ENCODE data around the gene RSBN1L.
"Not testable (repeated sequence)": the region's sequence is repeated elsewhere in the genome, so short reads cannot be mapped to it uniquely, and the experiment has no call there.

RSBN1L gene

GRCh38 chr7:77710861-77711260 is 14.6 kb downstream of the RSBN1L start:
- TF ChIP-seq POLR2A (IDR thresholded peaks at IDR 0.05; ENCODE audit: low read depth, low read length) (no peak), POLR2AphosphoS5 (IDR thresholded peaks at IDR 0.05; ENCODE audit: low read depth, low read length) (no peak)
- DNase-seq (ENCODE audit: insufficient read length) (no peak), FAIRE-seq (no peak)

GRCh38 chr7:77714195-77714594 is 17.9 kb downstream of the RSBN1L start:
- FAIRE-seq (no peak), DNase-seq (ENCODE audit: insufficient read length) (no peak)
- no peak for TF ChIP-seq POLR2A (IDR thresholded peaks at IDR 0.05; ENCODE audit: low read depth, low read length)
- TF ChIP-seq TAF1 (IDR thresholded peaks at IDR 0.05; ENCODE audit: borderline replicate concordance, low read depth, low read length), result no peak
- TF ChIP-seq POLR2AphosphoS5 (IDR thresholded peaks at IDR 0.05; ENCODE audit: low read depth, low read length), result no peak

DNA sequence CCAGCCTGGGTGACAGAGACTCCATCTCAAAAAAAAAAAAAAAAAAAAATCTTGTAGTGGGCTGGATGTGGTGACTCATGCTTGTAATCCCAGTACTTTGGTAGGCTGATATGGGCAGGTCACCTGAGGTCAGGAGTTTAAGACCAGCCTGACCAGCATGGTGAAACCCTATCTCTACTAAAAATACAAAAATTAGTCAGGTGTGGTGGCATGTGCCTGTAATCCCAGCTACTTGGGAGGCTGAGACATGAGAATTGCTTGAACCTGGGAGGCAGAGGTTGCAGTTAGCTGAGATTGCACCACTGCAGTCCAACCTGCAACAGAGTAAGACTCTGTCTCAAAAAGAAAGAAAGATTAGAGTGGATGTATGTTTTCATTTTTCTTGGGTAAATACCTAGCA is 18.7 kb downstream of the RSBN1L start:
- not testable (repeated sequence) for FAIRE-seq; DNase-seq (ENCODE audit: insufficient read length)

DNA sequence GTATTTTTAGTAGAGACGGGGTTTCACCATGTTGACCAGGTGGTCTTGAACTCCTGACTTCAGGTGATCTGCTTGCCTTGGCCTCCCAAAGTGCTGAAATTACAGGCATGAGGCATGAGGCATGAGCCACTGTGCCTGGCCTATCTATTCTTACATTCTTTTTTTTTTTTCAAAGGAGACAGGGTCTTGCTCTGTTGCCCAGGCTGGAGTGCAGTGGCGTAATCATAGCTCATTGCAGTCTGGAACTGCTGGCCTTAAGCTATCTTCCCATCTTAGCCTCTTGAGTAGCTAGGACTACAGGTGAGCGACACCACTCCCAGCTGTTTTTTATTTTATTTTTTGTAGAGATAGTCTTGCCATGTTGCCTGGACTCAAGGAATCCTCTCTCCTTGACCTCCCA is 20.5 kb downstream of the RSBN1L start:
- TF ChIP-seq POLR2A (IDR thresholded peaks at IDR 0.05; ENCODE audit: low read depth, low read length) (no peak), POLR2AphosphoS5 (IDR thresholded peaks at IDR 0.05; ENCODE audit: low read depth, low read length) (no peak), TAF1 (IDR thresholded peaks at IDR 0.05; ENCODE audit: borderline replicate concordance, low read depth, low read length) (no peak)
- no peak for FAIRE-seq
- DNase-seq (ENCODE audit: insufficient read length), result no peak

DNA sequence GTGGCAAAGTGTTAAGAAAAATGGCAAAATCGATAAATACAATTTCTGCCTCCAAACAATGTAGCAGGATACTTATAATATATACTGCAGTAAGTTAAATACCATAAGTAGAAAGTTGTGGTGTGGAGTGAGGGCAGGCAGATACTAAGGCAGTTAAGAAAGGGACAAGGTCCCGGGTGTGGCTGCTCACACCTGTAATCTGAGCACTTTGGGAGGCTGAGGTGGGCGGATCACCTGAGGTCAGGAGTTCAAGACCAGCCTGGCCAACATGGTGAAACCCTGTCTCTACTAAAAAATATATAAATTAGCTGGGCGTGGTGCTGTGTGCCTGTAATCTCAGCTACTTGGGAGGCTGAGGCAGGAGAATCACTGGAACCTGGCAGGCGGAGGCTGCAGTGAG is 21.3 kb downstream of the RSBN1L start:
- FAIRE-seq; DNase-seq (ENCODE audit: insufficient read length): not testable (repeated sequence)

GRCh38 chr7:77727527-77727926 is 31.3 kb downstream of the RSBN1L start:
- DNase-seq (ENCODE audit: insufficient read length) (no peak), FAIRE-seq (no peak)
- no peak for TF ChIP-seq POLR2A (IDR thresholded peaks at IDR 0.05; ENCODE audit: low read depth, low read length)

GRCh38 chr7:77727936-77728701 is 31.9 kb downstream of the RSBN1L start:
- FAIRE-seq (no peak), DNase-seq (ENCODE audit: insufficient read length) (no peak)
- TF ChIP-seq POLR2AphosphoS5 (IDR thresholded peaks at IDR 0.05; ENCODE audit: low read depth, low read length) (no peak), POLR2A (IDR thresholded peaks at IDR 0.05; ENCODE audit: low read depth, low read length) (no peak), TAF1 (IDR thresholded peaks at IDR 0.05; ENCODE audit: borderline replicate concordance, low read depth, low read length) (no peak)

GRCh38 chr7:77729574-77730348 is 33.5 kb downstream of the RSBN1L start:
- TF ChIP-seq TAF1 (IDR thresholded peaks at IDR 0.05; ENCODE audit: borderline replicate concordance, low read depth, low read length) (no peak), POLR2AphosphoS5 (IDR thresholded peaks at IDR 0.05; ENCODE audit: low read depth, low read length) (no peak), POLR2A (IDR thresholded peaks at IDR 0.05; ENCODE audit: low read depth, low read length) (no peak)
- DNase-seq (ENCODE audit: insufficient read length), result no peak
- FAIRE-seq, result no peak

DNA sequence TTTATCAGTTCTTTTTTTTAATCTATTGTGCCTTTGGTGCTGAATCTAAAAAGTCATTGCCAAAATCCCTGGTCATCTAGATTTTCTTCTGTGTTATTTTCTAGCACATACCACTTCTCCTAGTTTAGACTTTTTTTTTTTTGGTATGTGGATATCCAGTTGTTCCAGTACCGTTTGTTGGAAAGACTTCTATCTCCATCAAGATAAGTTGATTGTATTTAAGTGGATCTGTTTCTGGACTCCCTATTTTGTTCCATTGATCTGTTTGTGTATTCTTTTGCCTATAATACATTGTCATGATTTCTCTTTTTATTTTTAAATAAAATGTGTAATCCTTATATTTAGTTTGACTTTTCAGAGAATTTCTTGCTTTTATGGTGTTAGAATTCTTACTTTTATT is 35.5 kb downstream of the RSBN1L start:
- no peak for FAIRE-seq
- no peak for TF ChIP-seq POLR2AphosphoS5 (IDR thresholded peaks at IDR 0.05; ENCODE audit: low read depth, low read length)
- TF ChIP-seq TAF1 (IDR thresholded peaks at IDR 0.05; ENCODE audit: borderline replicate concordance, low read depth, low read length), result no peak
- TF ChIP-seq POLR2A (IDR thresholded peaks at IDR 0.05; ENCODE audit: low read depth, low read length), result no peak
- no peak for DNase-seq (ENCODE audit: insufficient read length)

- TF ChIP-seq TAF1 (IDR thresholded peaks at IDR 0.05; ENCODE audit: borderline replicate concordance, low read depth, low read length) (no peak), POLR2AphosphoS5 (IDR thresholded peaks at IDR 0.05; ENCODE audit: low read depth, low read length) (no peak), POLR2A (IDR thresholded peaks at IDR 0.05; ENCODE audit: low read depth, low read length) (no peak)
- FAIRE-seq, result no peak
- no peak for DNase-seq (ENCODE audit: insufficient read length)
Measured at GRCh38 chr7:77734659-77735421, 38.6 kb downstream of the RSBN1L start.

DNA sequence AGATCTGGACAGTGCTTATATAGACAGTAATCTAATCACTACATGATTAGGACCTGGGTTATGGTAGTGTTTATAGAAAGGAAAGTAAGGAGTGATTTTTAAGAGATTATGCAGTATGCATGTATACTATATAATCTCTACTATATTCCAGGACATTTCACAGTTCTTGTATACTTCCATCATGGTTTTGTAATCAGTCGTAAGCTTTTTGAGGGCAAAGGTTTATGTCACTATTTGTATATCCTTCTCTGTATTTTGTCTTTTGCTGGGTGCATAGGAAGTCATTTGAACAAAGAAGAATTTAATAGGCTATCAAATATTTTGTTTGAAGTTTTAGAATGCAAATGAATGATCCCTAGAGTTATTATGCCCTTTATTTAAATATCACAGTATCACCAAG is 39.2 kb downstream of the RSBN1L start:
- DNase-seq (ENCODE audit: insufficient read length) (no peak), FAIRE-seq (no peak)
- TF ChIP-seq POLR2AphosphoS5 (IDR thresholded peaks at IDR 0.05; ENCODE audit: low read depth, low read length) (no peak), TAF1 (IDR thresholded peaks at IDR 0.05; ENCODE audit: borderline replicate concordance, low read depth, low read length) (no peak), POLR2A (IDR thresholded peaks at IDR 0.05; ENCODE audit: low read depth, low read length) (no peak)

- DNase-seq (ENCODE audit: insufficient read length) (no peak), FAIRE-seq (no peak)
- TF ChIP-seq POLR2AphosphoS5 (IDR thresholded peaks at IDR 0.05; ENCODE audit: low read depth, low read length), result no peak
- TF ChIP-seq POLR2A (IDR thresholded peaks at IDR 0.05; ENCODE audit: low read depth, low read length), result no peak
- no peak for TF ChIP-seq TAF1 (IDR thresholded peaks at IDR 0.05; ENCODE audit: borderline replicate concordance, low read depth, low read length)
Measured at GRCh38 chr7:77736991-77737390, 40.7 kb downstream of the RSBN1L start.

Measured in GM12892 (cell line).